ENCODE results near the gene PRDM8. TPM values are rescaled to one million over a fixed set of nuclear protein-coding genes. Genes with fewer than 3 reads are reported as not detected.

PRDM8 gene
- total RNA-seq, 1 donor from 2014 or later = 1.6 TPM

DNA sequence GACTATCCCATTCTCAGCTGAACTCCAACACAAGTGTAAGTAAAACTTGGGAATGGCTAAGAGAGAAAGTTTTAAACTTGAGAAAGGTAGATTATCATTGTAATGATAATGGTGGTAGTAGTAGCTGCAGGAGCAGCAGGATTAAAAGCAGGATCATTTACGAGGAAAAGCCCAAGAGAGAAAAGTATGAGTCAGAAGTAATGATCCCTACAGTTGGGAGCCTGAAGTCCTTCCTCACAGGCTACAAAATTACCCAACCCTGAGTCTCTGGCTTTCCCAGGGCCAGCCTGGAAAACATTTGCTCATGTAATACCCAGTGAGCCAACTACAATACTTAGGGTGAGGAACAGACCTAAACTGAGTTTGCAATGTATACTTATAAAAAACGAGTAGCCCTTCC lies 4.4 kb upstream of the PRDM8 start:
- Mint-ChIP-seq H3K9me3 (no peaks in the 10 kb centered on the region), H3K27ac (no peak overlapping the region), H3K27me3 (ENCODE audit: low read depth) (peaks cover 99% of the 10 kb centered on the region), H3K4me3 (no peak overlapping the region), H3K36me3 (no peaks in the 10 kb centered on the region), H3K4me1 (peaks cover 13% of the 10 kb centered on the region)
- TF ChIP-seq, protein P1, sequence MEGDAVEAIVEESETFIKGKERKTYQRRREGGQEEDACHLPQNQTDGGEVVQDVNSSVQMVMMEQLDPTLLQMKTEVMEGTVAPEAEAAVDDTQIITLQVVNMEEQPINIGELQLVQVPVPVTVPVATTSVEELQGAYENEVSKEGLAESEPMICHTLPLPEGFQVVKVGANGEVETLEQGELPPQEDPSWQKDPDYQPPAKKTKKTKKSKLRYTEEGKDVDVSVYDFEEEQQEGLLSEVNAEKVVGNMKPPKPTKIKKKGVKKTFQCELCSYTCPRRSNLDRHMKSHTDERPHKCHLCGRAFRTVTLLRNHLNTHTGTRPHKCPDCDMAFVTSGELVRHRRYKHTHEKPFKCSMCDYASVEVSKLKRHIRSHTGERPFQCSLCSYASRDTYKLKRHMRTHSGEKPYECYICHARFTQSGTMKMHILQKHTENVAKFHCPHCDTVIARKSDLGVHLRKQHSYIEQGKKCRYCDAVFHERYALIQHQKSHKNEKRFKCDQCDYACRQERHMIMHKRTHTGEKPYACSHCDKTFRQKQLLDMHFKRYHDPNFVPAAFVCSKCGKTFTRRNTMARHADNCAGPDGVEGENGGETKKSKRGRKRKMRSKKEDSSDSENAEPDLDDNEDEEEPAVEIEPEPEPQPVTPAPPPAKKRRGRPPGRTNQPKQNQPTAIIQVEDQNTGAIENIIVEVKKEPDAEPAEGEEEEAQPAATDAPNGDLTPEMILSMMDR (IDR thresholded peaks at IDR 0.05; ENCODE audit: unreplicated experiment) = no peak
- DNase-seq (ENCODE audit: low spot score in 2 of 2, unreplicated experiment in 2 of 2) = no peak

DNA sequence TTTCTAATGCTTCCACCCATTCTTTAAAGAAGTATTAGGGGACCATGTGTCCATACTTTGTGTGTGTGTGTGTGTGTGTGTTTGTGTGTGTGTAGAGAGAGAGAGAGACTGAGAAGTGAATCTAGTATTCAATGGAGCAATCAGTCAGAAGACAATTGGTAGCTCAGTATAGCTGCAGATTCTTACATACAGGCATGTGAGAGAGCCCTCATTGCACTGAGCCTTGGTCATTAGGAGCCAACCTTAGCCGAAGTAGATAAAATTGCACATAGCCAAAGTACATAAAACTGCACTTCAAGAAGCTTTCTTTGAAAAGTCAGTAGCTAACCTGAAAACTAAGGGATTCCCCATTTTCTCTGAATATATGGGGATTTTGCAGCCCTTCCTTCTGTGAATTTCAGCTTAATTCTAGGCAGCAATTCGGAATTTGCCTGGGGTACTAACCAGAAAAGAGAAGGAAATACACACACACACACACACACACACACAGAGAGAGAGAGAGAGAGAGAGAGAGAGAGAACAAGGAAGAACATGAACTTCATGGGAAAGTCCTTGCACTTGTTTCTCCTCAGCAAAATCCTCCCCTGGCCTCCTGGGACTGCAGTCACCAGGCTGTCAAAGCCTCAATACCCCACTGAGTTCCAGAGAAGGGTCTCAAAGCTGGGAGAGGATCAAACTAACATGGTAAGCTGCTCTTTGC lies 1.7 kb upstream of the PRDM8 start:
- Mint-ChIP-seq H3K9me3 (no peaks in the 10 kb centered on the region), H3K4me3 (no peak overlapping the region), H3K4me1 (peaks cover 8% of the 10 kb centered on the region), H3K36me3 (no peaks in the 10 kb centered on the region), H3K27me3 (ENCODE audit: low read depth) (peaks cover 98% of the 10 kb centered on the region), H3K27ac (no peak overlapping the region)
- no peak for DNase-seq (ENCODE audit: low spot score in 2 of 2, unreplicated experiment in 2 of 2)
- TF ChIP-seq, protein P1 (IDR thresholded peaks at IDR 0.05; ENCODE audit: unreplicated experiment) = no peak

DNA sequence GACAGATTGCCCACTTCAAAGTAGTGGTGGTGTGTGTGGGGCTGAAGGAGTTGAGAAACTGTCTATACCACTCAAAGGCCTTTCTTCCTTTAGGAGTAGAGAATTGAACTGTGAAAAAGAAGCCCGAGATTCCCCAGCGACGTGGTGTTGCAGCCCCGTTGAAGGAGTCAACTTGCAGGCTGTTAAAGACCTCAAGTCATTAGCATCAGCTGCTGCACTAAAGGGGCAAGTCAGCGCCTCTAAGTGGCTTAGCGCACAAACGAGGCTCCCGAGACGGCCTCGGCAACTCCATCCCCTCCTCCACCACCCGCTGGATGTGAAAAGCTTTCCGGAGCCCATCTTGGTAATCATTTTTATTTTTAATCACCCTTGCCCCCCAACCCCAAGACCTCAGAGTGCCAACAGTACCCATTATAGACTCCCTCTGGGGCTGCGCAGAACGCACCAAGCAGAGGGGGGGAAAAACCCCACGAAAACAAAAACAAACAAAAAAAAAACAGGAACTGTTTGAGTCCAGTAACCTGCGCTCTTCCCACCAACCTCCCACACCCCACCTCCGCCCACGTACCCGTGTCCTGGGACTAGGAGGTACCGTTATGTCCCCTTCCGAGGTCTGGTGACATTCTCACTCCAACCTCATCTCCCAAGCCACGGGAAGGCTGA lies 913 bp upstream of the PRDM8 start:
- no peaks in the 10 kb centered on the region for H3K36me3 Mint-ChIP-seq
- no peak overlapping the region for H3K27ac Mint-ChIP-seq
- no peak overlapping the region for H3K4me3 Mint-ChIP-seq
- H3K4me1 Mint-ChIP-seq = peaks cover 12% of the 10 kb centered on the region
- H3K27me3 Mint-ChIP-seq (ENCODE audit: low read depth) = peaks cover 98% of the 10 kb centered on the region
- no peaks in the 10 kb centered on the region for H3K9me3 Mint-ChIP-seq
- DNase-seq (ENCODE audit: low spot score in 2 of 2, unreplicated experiment in 2 of 2) = no peak
- TF ChIP-seq, protein P1 (IDR thresholded peaks at IDR 0.05; ENCODE audit: unreplicated experiment) = no peak

DNA sequence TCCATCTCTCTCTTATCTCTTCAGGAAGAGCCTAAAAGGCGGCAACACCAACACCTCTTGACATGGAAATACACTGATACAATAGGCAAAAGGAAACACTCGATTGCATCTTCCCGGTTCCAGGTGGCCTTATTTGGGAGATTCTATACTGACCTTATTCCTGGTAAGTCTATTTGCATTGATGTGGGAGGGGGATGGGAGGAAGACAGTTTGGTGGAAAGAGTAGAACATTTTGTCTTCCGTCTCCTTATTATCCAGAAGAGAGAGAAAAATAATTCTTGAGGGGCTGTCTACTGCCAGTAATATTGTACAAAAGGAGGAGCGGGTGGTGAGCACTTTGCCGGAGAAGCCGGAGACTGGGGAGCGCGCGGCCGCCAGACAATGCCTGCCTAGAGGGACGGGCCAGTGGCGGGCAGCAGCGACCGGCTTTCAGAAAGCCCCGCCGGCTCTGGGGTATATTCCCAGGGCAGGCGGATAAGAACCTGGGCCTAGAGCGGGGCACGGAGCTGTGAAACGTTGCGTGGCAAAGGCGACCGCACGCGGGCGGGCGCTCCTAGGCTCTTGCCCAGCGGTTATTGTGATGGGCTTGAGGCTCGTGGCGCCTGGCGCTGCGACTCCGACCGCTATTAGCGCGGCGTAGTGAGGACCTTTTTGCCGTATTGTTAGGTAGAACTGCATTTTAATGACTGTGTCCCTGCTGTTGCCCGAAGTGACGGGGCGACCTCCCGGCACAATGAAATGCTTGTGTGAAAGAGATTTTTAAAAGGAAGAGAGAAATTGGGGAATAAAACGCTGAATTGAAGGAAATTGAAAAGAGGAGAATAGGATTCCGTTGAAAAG lies 518 bp downstream of the PRDM8 start:
- H3K4me3 Mint-ChIP-seq = peak overlapping the region; percentile 21
- H3K27ac Mint-ChIP-seq = no peak overlapping the region
- TF ChIP-seq, protein P1 (IDR thresholded peaks at IDR 0.05; ENCODE audit: unreplicated experiment) = no peak
- no peaks in the 10 kb centered on the region for H3K36me3 Mint-ChIP-seq
- H3K9me3 Mint-ChIP-seq = no peaks in the 10 kb centered on the region
- H3K27me3 Mint-ChIP-seq (ENCODE audit: low read depth) = peaks cover 94% of the 10 kb centered on the region
- peaks cover 16% of the 10 kb centered on the region for H3K4me1 Mint-ChIP-seq
- no peak for DNase-seq (ENCODE audit: low spot score in 2 of 2, unreplicated experiment in 2 of 2)

DNA sequence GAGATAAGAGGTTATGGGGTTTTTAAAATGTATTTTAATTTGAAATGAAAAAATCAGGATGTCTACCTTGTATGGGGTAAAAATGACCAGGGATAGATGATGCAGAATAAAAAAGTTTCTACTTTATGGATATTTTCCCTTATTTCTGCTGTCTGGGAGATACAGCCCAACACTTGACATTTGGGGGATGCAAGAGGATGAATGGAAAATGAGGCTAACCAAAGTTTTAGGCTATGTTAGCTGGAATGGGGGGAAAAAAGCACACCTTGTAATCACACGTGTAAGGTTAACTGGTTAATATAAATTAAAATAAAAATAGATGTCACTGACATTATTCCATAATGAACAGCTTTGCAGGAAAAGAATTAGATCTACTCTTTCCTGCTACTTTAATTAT lies 1.1 kb downstream of the PRDM8 start:
- no peaks in the 10 kb centered on the region for H3K36me3 Mint-ChIP-seq
- peaks cover 16% of the 10 kb centered on the region for H3K4me1 Mint-ChIP-seq
- H3K27ac Mint-ChIP-seq = no peak overlapping the region
- no peak for DNase-seq (ENCODE audit: low spot score in 2 of 2, unreplicated experiment in 2 of 2)
- H3K4me3 Mint-ChIP-seq = no peak overlapping the region
- TF ChIP-seq, protein P1 (IDR thresholded peaks at IDR 0.05; ENCODE audit: unreplicated experiment) = no peak
- H3K27me3 Mint-ChIP-seq (ENCODE audit: low read depth) = peaks cover 93% of the 10 kb centered on the region
- no peaks in the 10 kb centered on the region for H3K9me3 Mint-ChIP-seq

Data from mesothelial cell of epicardium (in vitro differentiated cells).